GM18868 (cell line): ENCODE measurements around the gene ICA1.

Experiments
- ATAC-seq: cut with Tn5 transposase; IDR thresholded peaks from one replicate; pipeline ENCODE4 v1.9.1; 2021; ENCODE audit warnings: mild to moderate bottlenecking, moderate library complexity; ENCODE audit not compliant: unreplicated experiment

The ICA1 gene

GRCh38 chr7:8165150-8165549, 96.8 kb downstream of the ICA1 start:
- ATAC-seq, result no peak

- ATAC-seq, result no peak
Measured at GRCh38 chr7:8162181-8162580, 99.8 kb downstream of the ICA1 start.

GRCh38 chr7:8161364-8161828, 100.6 kb downstream of the ICA1 start:
- ATAC-seq, result no peak

GRCh38 chr7:8160779-8161345, 101.1 kb downstream of the ICA1 start:
- ATAC-seq, result no peak

- no peak for ATAC-seq
Measured at GRCh38 chr7:8160250-8160649, 101.7 kb downstream of the ICA1 start.

- ATAC-seq, result no peak
Measured at GRCh38 chr7:8159595-8159994, 102.4 kb downstream of the ICA1 start.

GRCh38 chr7:8157296-8157695, 104.7 kb downstream of the ICA1 start:
- ATAC-seq, result no peak

- no peak for ATAC-seq
Measured at GRCh38 chr7:8155836-8156235, 106.1 kb downstream of the ICA1 start.

GRCh38 chr7:8154272-8154671, 107.7 kb downstream of the ICA1 start:
- ATAC-seq, result no peak

GRCh38 chr7:8152489-8153192, 109.3 kb downstream of the ICA1 start:
- no peak for ATAC-seq

GRCh38 chr7:8151161-8151725, 110.7 kb downstream of the ICA1 start:
- no peak for ATAC-seq

GRCh38 chr7:8149222-8149621, 112.7 kb downstream of the ICA1 start:
- peak; percentile 68 for ATAC-seq

GRCh38 chr7:8147760-8148463, 114.1 kb downstream of the ICA1 start:
- ATAC-seq, result no peak

GRCh38 chr7:8146788-8147413, 115.1 kb downstream of the ICA1 start:
- no peak for ATAC-seq

GRCh38 chr7:8146106-8146787, 115.7 kb downstream of the ICA1 start:
- no peak for ATAC-seq

- ATAC-seq, result no peak
Measured at GRCh38 chr7:8144856-8145255, 117.1 kb downstream of the ICA1 start.

GRCh38 chr7:8143151-8143874, 118.7 kb downstream of the ICA1 start:
- peak; percentile 86 for ATAC-seq

GRCh38 chr7:8142477-8142876, 119.5 kb downstream of the ICA1 start:
- no peak for ATAC-seq

GRCh38 chr7:8141070-8141469, 120.9 kb downstream of the ICA1 start:
- ATAC-seq, result no peak
